Measurements from ENCODE around the gene LRRC10B.

LRRC10B gene

DNA sequence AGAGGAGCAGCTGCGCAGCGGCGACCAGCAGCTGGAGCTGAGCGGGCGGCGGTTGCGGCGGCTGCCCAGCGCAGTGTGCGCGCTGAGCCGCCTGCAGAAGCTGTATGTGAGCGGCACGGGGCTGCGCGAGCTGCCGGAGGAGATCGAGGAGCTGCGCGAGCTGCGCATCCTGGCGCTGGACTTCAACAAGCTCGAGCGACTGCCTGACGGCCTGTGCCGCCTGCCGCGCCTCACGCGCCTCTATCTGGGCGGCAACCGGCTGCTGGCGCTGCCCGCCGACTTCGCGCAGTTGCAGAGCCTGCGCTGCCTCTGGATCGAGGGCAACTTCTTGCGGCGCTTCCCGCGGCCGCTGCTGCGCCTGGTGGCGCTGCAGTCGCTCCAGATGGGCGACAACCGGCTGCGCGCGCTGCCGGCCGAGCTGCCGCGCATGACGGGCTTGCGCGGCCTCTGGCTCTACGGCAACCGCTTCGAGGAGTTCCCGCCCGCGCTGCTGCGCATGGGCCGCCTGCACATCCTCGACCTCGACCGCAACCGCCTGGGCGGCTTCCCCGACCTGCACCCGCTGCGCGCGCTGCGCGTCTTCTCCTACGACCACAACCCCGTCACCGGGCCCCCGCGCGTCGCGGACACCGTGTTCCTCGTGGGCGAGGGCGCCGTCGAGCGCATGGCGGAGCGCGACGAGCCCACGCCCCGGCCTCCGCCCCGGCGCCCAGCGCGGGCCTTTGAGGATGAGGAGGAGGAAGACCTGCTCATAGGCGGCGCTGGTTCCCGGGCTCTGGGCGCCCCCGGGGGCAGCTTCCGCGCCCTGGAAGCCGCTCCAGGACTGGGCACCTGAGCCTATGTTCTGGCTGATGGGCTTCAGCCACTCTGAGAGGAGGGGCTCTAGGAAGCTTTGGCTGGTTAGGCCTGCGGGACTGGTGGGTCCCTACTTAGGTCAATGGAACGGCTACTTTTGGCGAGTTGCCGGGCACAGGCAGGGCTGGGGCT lies 787 bp downstream of the LRRC10B start:
- Histone ChIP-seq H3K4me3 (ENCODE audit: low read length) (peak overlapping the region; percentile 18; the same call in 1 of the 2 replicates), H3K9me3 (ENCODE audit: control insufficient read depth, insufficient read depth, low read length) (no peaks in the 10 kb centered on the region), H3K27ac (ENCODE audit: low read length) (no peak overlapping the region), H3K27me3 (ENCODE audit: control insufficient read depth, insufficient read depth, low read length) (peaks cover 19% of the 10 kb centered on the region; the same call in 1 of the 2 replicates), H3K4me1 (ENCODE audit: control insufficient read depth, insufficient read depth, low read length) (peaks cover 15% of the 10 kb centered on the region), H3K36me3 (ENCODE audit: control insufficient read depth, insufficient read depth, low read length) (no peaks in the 10 kb centered on the region)
- no CpG with 5 or more reads among the region's 117 CpGs for WGBS (ENCODE audit: insufficient coverage, insufficient read length)
- DNase-seq (ENCODE audit: low read depth, low spot score) = no peak

DNA sequence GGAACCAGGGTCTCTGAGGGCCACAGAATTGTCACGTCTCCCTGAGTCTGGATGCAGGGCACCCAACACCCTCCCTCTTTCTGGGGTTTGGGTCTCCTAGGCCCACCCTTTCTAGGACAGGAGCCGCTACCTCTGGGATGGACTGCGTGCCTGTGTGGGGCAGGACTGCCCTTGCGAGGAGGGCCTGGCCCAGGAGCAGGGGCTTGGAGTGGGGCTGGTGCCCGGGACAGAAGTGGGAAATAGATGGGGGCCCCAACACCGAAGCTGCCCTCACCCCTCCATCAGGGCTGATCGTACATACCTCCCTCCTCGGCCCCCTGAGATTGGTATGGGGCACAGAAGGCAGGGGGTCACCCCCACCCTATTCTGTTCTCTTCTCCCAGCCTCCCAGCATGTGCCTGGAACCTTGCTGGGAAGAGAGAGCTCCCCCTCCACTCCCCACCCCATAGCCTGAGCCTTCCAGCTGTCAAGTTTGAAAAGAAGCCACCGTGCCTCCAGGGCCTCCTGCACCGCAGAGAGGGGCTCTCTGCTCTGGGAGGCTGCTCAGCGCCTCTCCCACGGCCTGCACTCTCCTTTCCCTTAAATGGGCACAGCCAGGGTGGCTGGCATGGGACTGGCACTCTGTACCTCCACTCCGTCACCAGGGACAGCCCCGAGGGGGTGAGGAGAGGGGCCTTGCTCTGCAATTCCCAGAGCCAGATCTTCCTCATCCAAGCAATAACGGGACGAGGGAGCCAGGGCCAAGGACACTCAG lies 1.8 kb downstream of the LRRC10B start:
- DNase-seq (ENCODE audit: low read depth, low spot score) = no peak
- no CpG with 5 or more reads among the region's 16 CpGs for whole genome bisulfite sequencing (ENCODE audit: insufficient coverage, insufficient read length)
- Histone ChIP-seq H3K4me3 (ENCODE audit: low read length) (no peak overlapping the region), H3K9me3 (ENCODE audit: control insufficient read depth, insufficient read depth, low read length) (no peaks in the 10 kb centered on the region), H3K27me3 (ENCODE audit: control insufficient read depth, insufficient read depth, low read length) (peaks cover 19% of the 10 kb centered on the region; the same call in 1 of the 2 replicates), H3K36me3 (ENCODE audit: control insufficient read depth, insufficient read depth, low read length) (no peaks in the 10 kb centered on the region), H3K27ac (ENCODE audit: low read length) (no peak overlapping the region), H3K4me1 (ENCODE audit: control insufficient read depth, insufficient read depth, low read length) (peaks cover 16% of the 10 kb centered on the region)

DNA sequence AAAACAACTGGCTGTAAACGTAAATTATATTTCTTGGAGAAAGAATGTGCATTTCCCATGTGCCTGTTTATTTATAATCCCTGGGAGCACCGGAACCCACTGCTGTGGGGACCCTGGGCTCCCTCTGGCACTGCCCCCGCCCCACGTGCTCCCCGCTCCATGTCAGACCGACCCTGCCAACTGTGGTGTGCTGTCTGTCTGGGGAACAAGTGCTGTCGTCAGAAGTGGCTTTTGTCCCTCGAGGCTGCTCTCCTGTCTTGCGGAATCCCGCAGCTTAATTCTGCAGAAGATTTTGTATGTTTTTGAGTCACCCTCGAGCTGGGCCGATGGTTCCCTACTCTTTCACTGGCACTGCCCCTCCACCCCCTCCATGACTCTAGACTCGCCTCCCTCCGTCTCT lies 2.4 kb downstream of the LRRC10B start:
- no peaks in the 10 kb centered on the region for H3K36me3 ChIP-seq (ENCODE audit: control insufficient read depth, insufficient read depth, low read length)
- DNase-seq (ENCODE audit: low read depth, low spot score) = no peak
- WGBS (ENCODE audit: insufficient coverage, insufficient read length) = no CpG with 5 or more reads among the region's 14 CpGs
- H3K27ac ChIP-seq (ENCODE audit: low read length) = no peak overlapping the region
- peaks cover 19% of the 10 kb centered on the region; the same call in 1 of the 2 replicates for H3K27me3 ChIP-seq (ENCODE audit: control insufficient read depth, insufficient read depth, low read length)
- H3K9me3 ChIP-seq (ENCODE audit: control insufficient read depth, insufficient read depth, low read length) = no peaks in the 10 kb centered on the region
- peaks cover 20% of the 10 kb centered on the region for H3K4me1 ChIP-seq (ENCODE audit: control insufficient read depth, insufficient read depth, low read length)
- no peak overlapping the region for H3K4me3 ChIP-seq (ENCODE audit: low read length)

DNA sequence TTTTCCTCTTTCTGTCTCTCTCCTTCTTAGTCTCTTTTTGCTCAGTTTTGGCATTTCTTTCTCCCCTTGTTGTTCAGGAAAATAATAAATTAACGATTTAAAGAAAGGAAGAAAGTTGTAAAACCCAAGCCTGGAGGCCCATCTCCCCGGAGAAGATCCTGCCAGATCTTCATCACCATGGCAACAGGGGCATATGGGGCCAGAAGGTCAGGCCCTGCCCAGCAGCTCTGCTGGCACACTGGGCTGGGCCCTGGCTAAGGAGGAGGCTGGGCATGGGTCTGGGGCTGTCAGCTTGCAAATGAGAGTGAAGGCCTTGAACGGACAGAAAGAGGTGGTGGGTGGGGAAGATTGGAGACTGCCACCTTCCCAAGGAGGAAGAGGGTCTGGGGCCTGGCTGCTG lies 2.8 kb downstream of the LRRC10B start:
- no peak overlapping the region for H3K27ac ChIP-seq (ENCODE audit: low read length)
- no peak overlapping the region for H3K4me3 ChIP-seq (ENCODE audit: low read length)
- peaks cover 21% of the 10 kb centered on the region for H3K4me1 ChIP-seq (ENCODE audit: control insufficient read depth, insufficient read depth, low read length)
- H3K36me3 ChIP-seq (ENCODE audit: control insufficient read depth, insufficient read depth, low read length) = no peaks in the 10 kb centered on the region
- no peaks in the 10 kb centered on the region for H3K9me3 ChIP-seq (ENCODE audit: control insufficient read depth, insufficient read depth, low read length)
- H3K27me3 ChIP-seq (ENCODE audit: control insufficient read depth, insufficient read depth, low read length) = peaks cover 19% of the 10 kb centered on the region; the same call in 1 of the 2 replicates
- no peak for DNase-seq (ENCODE audit: low read depth, low spot score)
- no CpG with 5 or more reads among the region's 3 CpGs for WGBS (ENCODE audit: insufficient coverage, insufficient read length)

DNA sequence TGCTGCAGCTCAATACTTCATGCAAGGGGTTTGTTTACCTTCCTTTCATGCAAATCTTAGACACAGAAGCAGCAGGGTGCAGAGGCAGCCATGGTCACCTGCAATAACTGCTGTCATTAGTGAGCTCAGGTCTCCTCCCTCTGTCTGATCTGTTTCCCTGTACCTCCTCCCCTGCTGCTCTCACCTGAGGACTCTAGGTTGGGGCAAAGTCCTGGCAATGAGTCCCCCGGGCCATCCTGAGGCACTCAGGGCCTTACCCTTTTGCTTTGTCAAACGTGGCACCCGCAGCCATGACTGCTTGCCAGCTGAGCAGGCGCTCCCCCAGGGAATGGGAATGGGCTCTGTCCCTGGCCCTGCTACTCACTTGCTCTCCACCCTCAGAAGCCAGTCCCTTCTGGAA lies 3.9 kb downstream of the LRRC10B start:
- H3K4me3 ChIP-seq (ENCODE audit: low read length) = no peak overlapping the region
- WGBS (ENCODE audit: insufficient coverage, insufficient read length) = no CpG with 5 or more reads among the region's 4 CpGs
- H3K27me3 ChIP-seq (ENCODE audit: control insufficient read depth, insufficient read depth, low read length) = peaks cover 15% of the 10 kb centered on the region; the same call in 1 of the 2 replicates
- no peaks in the 10 kb centered on the region for H3K36me3 ChIP-seq (ENCODE audit: control insufficient read depth, insufficient read depth, low read length)
- no peaks in the 10 kb centered on the region for H3K9me3 ChIP-seq (ENCODE audit: control insufficient read depth, insufficient read depth, low read length)
- H3K4me1 ChIP-seq (ENCODE audit: control insufficient read depth, insufficient read depth, low read length) = peaks cover 21% of the 10 kb centered on the region
- no peak overlapping the region for H3K27ac ChIP-seq (ENCODE audit: low read length)
- no peak for DNase-seq (ENCODE audit: low read depth, low spot score)

DNA sequence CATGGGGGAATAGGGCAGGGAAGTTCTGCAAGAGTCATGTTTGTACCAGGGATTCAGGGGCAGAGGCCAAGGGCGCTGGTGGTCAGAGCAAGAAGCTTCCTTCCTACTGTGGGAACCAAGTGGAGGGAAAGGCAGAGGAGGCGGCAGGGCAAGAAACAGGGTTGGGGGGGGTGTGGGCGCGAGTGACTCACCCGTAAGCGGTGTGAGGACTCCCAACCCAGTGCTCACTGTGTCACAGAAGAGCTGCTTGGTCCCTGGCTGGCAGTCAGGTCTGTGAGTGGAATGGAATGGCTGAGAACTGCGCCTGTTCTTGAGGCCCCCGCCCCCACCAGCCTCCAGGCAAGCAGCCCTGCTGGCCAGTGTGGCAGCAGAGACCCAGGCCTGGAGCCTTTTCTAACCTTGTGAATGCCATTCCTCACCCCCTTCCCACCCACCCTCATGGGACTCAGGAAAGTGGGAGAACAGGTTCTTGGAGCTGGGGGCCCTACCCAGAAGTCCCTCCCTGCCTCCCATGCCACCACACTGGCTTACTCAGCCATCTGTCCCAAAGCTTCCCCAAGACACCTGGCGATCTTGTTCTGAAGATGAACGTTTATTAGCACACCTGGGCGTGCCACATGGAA lies 4.7 kb downstream of the LRRC10B start:
- no CpG with 5 or more reads among the region's 11 CpGs for WGBS (ENCODE audit: insufficient coverage, insufficient read length)
- H3K9me3 ChIP-seq (ENCODE audit: control insufficient read depth, insufficient read depth, low read length) = no peaks in the 10 kb centered on the region
- DNase-seq (ENCODE audit: low read depth, low spot score) = no peak
- H3K4me3 ChIP-seq (ENCODE audit: low read length) = no peak overlapping the region
- H3K36me3 ChIP-seq (ENCODE audit: control insufficient read depth, insufficient read depth, low read length) = no peaks in the 10 kb centered on the region
- H3K27me3 ChIP-seq (ENCODE audit: control insufficient read depth, insufficient read depth, low read length) = peaks cover 10% of the 10 kb centered on the region; the same call in 1 of the 2 replicates
- no peak overlapping the region for H3K27ac ChIP-seq (ENCODE audit: low read length)
- peaks cover 21% of the 10 kb centered on the region for H3K4me1 ChIP-seq (ENCODE audit: control insufficient read depth, insufficient read depth, low read length)

DNA sequence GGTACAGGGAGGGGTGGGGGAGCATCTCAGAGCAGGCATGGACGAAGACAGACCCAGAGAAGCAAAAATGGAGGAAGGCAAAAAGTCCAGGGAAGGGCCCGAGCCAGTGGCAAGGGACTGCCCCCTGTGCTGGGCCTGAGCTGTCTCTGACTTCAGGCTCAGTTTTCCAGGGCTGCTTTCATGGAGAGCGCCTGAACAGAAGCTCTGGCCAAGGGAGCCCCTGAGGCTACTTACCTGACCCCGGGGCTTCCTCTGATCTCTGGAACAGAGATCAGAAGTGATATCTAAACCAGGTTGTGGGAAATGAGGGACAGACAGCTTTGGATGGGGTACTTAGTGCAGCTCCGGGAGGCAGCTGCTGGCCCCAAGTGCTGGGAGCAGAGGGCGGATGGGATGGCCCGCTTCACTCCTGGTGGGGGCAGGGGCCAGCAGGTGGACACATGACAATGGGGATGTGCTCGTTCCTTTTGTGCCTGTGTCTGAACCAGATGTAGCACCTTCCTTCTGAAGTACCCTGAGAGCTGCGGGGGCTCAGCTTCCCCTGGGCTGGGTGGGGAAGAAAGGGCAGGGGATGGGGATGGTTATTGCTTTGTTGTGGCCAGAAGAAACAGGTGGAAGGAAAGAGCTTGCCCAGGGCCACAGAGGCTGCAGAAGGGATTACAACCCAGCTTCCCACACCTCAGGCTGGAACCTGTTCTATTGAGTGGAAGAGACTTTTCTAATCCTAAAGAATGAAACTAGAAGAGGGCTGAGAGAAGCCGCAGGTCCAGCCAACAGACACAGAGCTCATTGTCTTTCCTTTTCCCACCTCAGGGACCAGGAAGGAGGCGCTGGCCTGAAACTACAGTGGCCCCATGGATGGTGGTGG lies 5.7 kb downstream of the LRRC10B start:
- Histone ChIP-seq H3K27me3 (ENCODE audit: control insufficient read depth, insufficient read depth, low read length) (peaks cover 10% of the 10 kb centered on the region; the same call in 1 of the 2 replicates), H3K9me3 (ENCODE audit: control insufficient read depth, insufficient read depth, low read length) (no peaks in the 10 kb centered on the region), H3K4me3 (ENCODE audit: low read length) (no peak overlapping the region), H3K4me1 (ENCODE audit: control insufficient read depth, insufficient read depth, low read length) (peaks cover 21% of the 10 kb centered on the region), H3K27ac (ENCODE audit: low read length) (no peak overlapping the region), H3K36me3 (ENCODE audit: control insufficient read depth, insufficient read depth, low read length) (no peaks in the 10 kb centered on the region)
- WGBS (ENCODE audit: insufficient coverage, insufficient read length) = no CpG with 5 or more reads among the region's 11 CpGs
- no peak for DNase-seq (ENCODE audit: low read depth, low spot score)

DNA sequence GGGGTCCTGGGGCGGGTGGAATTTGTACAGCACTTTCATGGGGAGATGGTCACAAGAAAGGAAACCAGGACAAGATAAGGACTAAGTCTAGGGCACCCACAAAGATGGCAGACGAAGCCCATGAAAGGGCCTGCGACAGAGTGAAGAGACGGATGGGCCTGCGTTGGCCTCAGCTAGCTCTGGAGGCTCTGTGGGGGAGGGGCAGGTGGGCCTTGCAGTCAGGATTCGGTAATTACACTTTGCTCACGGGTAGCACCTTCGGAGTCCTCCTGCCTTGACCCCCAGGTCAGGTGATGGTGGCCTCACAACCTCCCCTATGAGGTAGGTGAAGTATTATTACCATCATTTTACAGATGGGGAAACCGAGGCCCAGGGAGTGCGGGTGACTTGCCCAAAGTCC lies 7.1 kb downstream of the LRRC10B start:
- no peaks in the 10 kb centered on the region for H3K9me3 ChIP-seq (ENCODE audit: control insufficient read depth, insufficient read depth, low read length)
- H3K36me3 ChIP-seq (ENCODE audit: control insufficient read depth, insufficient read depth, low read length) = no peaks in the 10 kb centered on the region
- no CpG with 5 or more reads among the region's 10 CpGs for WGBS (ENCODE audit: insufficient coverage, insufficient read length)
- no peak overlapping the region for H3K27ac ChIP-seq (ENCODE audit: low read length)
- H3K4me3 ChIP-seq (ENCODE audit: low read length) = no peak overlapping the region
- peaks cover under 1% of the 10 kb centered on the region; the same call in 1 of the 2 replicates for H3K27me3 ChIP-seq (ENCODE audit: control insufficient read depth, insufficient read depth, low read length)
- DNase-seq (ENCODE audit: low read depth, low spot score) = no peak
- peaks cover 21% of the 10 kb centered on the region for H3K4me1 ChIP-seq (ENCODE audit: control insufficient read depth, insufficient read depth, low read length)

DNA sequence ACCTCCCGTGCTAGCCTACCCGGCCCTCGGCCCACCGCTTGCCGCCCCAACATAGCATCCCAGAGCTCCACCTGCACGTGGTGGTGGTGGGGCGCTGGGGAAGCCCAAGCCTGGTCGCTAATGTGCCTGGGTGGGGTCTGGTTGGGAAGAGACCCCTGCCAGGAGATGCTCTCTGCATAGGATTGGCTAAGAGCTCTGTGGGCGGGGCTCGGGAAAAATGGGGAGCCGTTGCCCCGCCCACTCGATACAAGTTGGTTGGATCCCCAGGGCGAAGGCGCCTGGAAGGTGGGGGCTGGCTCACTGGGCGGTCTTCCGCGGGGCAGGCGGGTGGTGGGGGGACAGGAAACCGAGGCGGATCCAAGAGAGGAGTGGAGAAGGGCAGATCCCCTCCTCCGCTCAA lies 7.6 kb downstream of the LRRC10B start:
- no peak overlapping the region for H3K4me3 ChIP-seq (ENCODE audit: low read length)
- WGBS (ENCODE audit: insufficient coverage, insufficient read length) = no CpG with 5 or more reads among the region's 22 CpGs
- DNase-seq (ENCODE audit: low read depth, low spot score) = no peak
- H3K9me3 ChIP-seq (ENCODE audit: control insufficient read depth, insufficient read depth, low read length) = no peaks in the 10 kb centered on the region
- no peaks in the 10 kb centered on the region for H3K27me3 ChIP-seq (ENCODE audit: control insufficient read depth, insufficient read depth, low read length)
- H3K36me3 ChIP-seq (ENCODE audit: control insufficient read depth, insufficient read depth, low read length) = no peaks in the 10 kb centered on the region
- H3K27ac ChIP-seq (ENCODE audit: low read length) = no peak overlapping the region
- H3K4me1 ChIP-seq (ENCODE audit: control insufficient read depth, insufficient read depth, low read length) = peaks cover 21% of the 10 kb centered on the region

Data from iPS DF 6.9 (cell line).